Stimulated activated memory B cell treated with anti-CD40 and anti-IgM and Interleukin-4, amounts not matched to agents 10 μg/mL and 1 μg/mL and 100 μg/mL, for 72 hours (primary cell): ENCODE measurements around the gene NIM1K.
A peak's percentile ranks its signal among the peaks of the same experiment; 100 is the strongest.
"Not testable (repeated sequence)": the region's sequence is repeated elsewhere in the genome, so short reads cannot be mapped to it uniquely, and the experiment has no call there.

Experiments
- ATAC-seq: fragments of 150-1000 bp; cut with Tn5 transposase; 2 replicates; pipeline ENCODE4 v1.10.0; 2021
- H3K27ac Mint-ChIP-seq: one replicate; pipeline ENCODE4 v1.8.0; 2022; ENCODE audit warnings: mild to moderate bottlenecking, mixed read lengths
- H3K27me3 Mint-ChIP-seq: one replicate; pipeline ENCODE4 v1.8.0; 2022; ENCODE audit warnings: mixed read lengths
- H3K36me3 Mint-ChIP-seq: one replicate; pipeline ENCODE4 v1.8.0; 2022; ENCODE audit warnings: mixed read lengths
- H3K4me1 Mint-ChIP-seq: one replicate; pipeline ENCODE4 v1.8.0; 2022; ENCODE audit warnings: mixed read lengths
- H3K4me3 Mint-ChIP-seq: one replicate; pipeline ENCODE4 v1.8.0; 2022; ENCODE audit warnings: mild to moderate bottlenecking, moderate library complexity, mixed read lengths
- H3K9me3 Mint-ChIP-seq: one replicate; pipeline ENCODE4 v1.8.0; 2022; ENCODE audit warnings: mixed read lengths

The NIM1K gene

GRCh38 chr5:43171451-43171850 is 20.6 kb upstream of the NIM1K start:
- H3K36me3 Mint-ChIP-seq, result peaks cover 59% of the 10 kb centered on the region
- no peak overlapping the region for H3K4me3 Mint-ChIP-seq
- H3K27ac Mint-ChIP-seq, result no peak overlapping the region
- H3K4me1 Mint-ChIP-seq, result no peaks in the 10 kb centered on the region
- H3K9me3 Mint-ChIP-seq, result no peaks in the 10 kb centered on the region
- no peaks in the 10 kb centered on the region for H3K27me3 Mint-ChIP-seq
- no peak for ATAC-seq

DNA sequence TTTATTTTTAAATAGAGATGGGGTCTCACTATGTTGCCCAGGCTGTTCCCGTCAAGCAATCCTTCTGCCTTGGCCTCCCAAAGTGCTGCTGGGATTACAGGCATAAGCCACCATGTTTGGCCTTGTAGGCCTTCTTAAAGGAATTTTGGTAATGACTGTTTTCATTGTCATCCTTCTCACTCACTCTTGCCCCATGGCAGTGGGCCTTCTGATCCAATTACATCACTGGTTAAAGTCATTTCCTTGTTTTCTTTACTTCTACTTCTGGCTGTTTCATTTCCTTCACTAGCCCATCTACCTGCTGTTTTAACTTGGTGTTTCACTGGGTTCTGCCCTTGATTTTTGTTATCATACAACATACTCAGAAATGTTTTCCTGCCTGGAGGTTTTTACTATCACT is 20.1 kb upstream of the NIM1K start:
- Mint-ChIP-seq H3K27me3 (no peaks in the 10 kb centered on the region), H3K4me1 (no peaks in the 10 kb centered on the region), H3K27ac (no peak overlapping the region), H3K9me3 (no peaks in the 10 kb centered on the region), H3K4me3 (no peak overlapping the region), H3K36me3 (peaks cover 55% of the 10 kb centered on the region)
- ATAC-seq, result no peak

- H3K4me1 Mint-ChIP-seq, result no peaks in the 10 kb centered on the region
- no peak for ATAC-seq
- H3K36me3 Mint-ChIP-seq, result peaks cover 53% of the 10 kb centered on the region
- no peak overlapping the region for H3K27ac Mint-ChIP-seq
- H3K4me3 Mint-ChIP-seq, result no peak overlapping the region
- H3K27me3 Mint-ChIP-seq, result no peaks in the 10 kb centered on the region
- no peaks in the 10 kb centered on the region for H3K9me3 Mint-ChIP-seq
Observed at GRCh38 chr5:43172779-43173178, 19.2 kb upstream of the NIM1K start.

DNA sequence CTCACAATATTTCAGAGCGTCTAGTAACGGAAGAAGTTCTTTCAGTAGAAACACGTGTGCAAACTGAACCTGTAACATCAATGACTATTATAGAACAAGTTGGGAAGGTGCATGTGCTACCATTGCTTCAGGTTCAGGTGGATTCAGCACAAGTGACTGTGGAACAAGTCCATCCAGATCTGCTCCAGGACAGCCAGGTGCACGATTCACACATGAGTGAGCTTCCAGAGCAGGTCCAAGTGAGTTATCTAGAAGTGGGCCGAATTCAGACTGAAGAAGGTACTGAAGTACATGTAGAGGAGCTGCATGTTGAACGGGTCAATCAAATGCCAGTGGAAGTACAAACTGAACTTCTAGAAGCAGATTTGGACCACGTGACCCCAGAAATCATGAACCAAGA is 17.4 kb upstream of the NIM1K start:
- Mint-ChIP-seq H3K4me3 (no peak overlapping the region), H3K27ac (no peak overlapping the region), H3K36me3 (peaks cover 43% of the 10 kb centered on the region), H3K4me1 (no peaks in the 10 kb centered on the region), H3K27me3 (no peaks in the 10 kb centered on the region), H3K9me3 (no peaks in the 10 kb centered on the region)
- no peak for ATAC-seq

GRCh38 chr5:43179836-43180235 is 12.2 kb upstream of the NIM1K start:
- no peak overlapping the region for H3K4me3 Mint-ChIP-seq
- H3K27ac Mint-ChIP-seq, result no peak overlapping the region
- no peaks in the 10 kb centered on the region for H3K27me3 Mint-ChIP-seq
- H3K36me3 Mint-ChIP-seq, result peaks cover 18% of the 10 kb centered on the region
- H3K4me1 Mint-ChIP-seq, result no peaks in the 10 kb centered on the region
- H3K9me3 Mint-ChIP-seq, result no peaks in the 10 kb centered on the region
- no peak for ATAC-seq

- Mint-ChIP-seq H3K4me3 (no peak overlapping the region), H3K4me1 (no peaks in the 10 kb centered on the region), H3K9me3 (no peaks in the 10 kb centered on the region), H3K27me3 (no peaks in the 10 kb centered on the region), H3K27ac (no peak overlapping the region), H3K36me3 (peaks cover 24% of the 10 kb centered on the region)
- no peak for ATAC-seq
Observed at GRCh38 chr5:43182421-43182820, 9.6 kb upstream of the NIM1K start.

GRCh38 chr5:43183101-43183500 is 8.9 kb upstream of the NIM1K start:
- H3K9me3 Mint-ChIP-seq, H3K27me3 Mint-ChIP-seq, H3K4me3 Mint-ChIP-seq, ATAC-seq, H3K4me1 Mint-ChIP-seq, H3K27ac Mint-ChIP-seq: not testable (repeated sequence)
- H3K36me3 Mint-ChIP-seq, result peaks cover 31% of the 10 kb centered on the region

- no peak for ATAC-seq
- Mint-ChIP-seq H3K27ac (peak overlapping the region; percentile 54), H3K4me3 (peak overlapping the region; percentile 80), H3K4me1 (peaks cover 26% of the 10 kb centered on the region), H3K27me3 (peaks cover 9% of the 10 kb centered on the region), H3K9me3 (no peaks in the 10 kb centered on the region), H3K36me3 (peaks cover 17% of the 10 kb centered on the region)
Observed at GRCh38 chr5:43190755-43191603, 1.0 kb upstream of the NIM1K start.

DNA sequence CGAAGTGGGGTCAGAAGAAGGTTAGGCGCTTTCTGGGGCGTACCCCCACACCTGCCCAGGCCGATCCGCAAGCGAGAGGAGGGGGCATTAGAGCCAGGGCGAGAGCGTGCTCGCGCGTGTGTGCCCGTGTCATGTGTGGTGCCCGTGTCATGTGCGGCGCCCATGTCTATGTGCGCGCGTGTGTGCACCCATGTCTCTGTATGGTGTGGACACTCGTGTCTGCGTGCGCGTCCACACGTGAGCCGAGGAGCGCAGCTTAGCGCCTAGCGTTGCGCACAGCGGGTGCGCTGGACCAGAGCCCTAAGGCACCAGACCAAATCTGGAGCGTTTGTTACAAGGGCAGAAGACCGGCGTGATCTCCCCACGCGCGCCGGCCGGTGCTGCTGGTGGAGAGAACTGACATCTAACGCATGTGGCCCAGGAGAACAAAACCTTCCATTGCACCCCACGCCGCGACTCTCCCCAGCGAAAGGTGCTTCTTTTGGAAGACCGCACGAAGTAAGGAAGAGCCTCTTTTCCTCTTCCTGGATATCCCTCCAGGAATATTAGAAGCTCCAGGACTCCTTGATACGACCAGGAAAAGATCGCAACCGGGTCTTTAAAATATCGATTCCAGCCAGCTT is 644 bp downstream of the NIM1K start:
- peak; percentile 58 for ATAC-seq
- Mint-ChIP-seq H3K4me3 (peak overlapping the region; percentile 80), H3K27ac (peak overlapping the region; percentile 54), H3K36me3 (peaks cover 7% of the 10 kb centered on the region), H3K4me1 (peaks cover 26% of the 10 kb centered on the region), H3K27me3 (peaks cover 9% of the 10 kb centered on the region), H3K9me3 (no peaks in the 10 kb centered on the region)

GRCh38 chr5:43193181-43193893 is 1.3 kb downstream of the NIM1K start:
- Mint-ChIP-seq H3K27ac (peak overlapping the region; percentile 54), H3K9me3 (no peaks in the 10 kb centered on the region), H3K36me3 (no peaks in the 10 kb centered on the region), H3K4me1 (peaks cover 26% of the 10 kb centered on the region), H3K27me3 (peaks cover 9% of the 10 kb centered on the region), H3K4me3 (peak overlapping the region; percentile 80)
- ATAC-seq, result no peak

DNA sequence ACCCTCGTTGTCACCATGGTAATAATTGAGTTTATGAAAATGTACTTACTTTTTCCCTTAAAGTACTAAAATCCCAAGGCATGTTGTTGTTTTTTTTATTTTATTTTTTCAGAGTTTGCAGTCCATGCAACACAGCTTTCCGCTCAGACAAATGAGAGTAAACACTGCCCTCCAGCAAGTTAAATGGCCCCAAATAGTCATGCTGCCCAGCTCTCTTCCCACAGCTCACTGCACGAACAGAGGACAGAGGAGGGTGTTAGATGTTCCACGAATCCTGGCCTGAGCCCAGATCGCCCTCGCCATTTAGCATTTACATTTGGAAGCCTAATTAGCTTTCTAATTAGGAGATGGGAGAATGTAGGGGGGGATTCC is 1.9 kb downstream of the NIM1K start:
- H3K36me3 Mint-ChIP-seq, result no peaks in the 10 kb centered on the region
- H3K27ac Mint-ChIP-seq, result no peak overlapping the region
- peaks cover 26% of the 10 kb centered on the region for H3K4me1 Mint-ChIP-seq
- no peaks in the 10 kb centered on the region for H3K9me3 Mint-ChIP-seq
- H3K27me3 Mint-ChIP-seq, result peaks cover 9% of the 10 kb centered on the region
- peak overlapping the region; percentile 80 for H3K4me3 Mint-ChIP-seq
- no peak for ATAC-seq

- Mint-ChIP-seq H3K4me3 (no peak overlapping the region), H3K36me3 (peaks cover 6% of the 10 kb centered on the region), H3K27ac (peak overlapping the region; percentile 13), H3K4me1 (peaks cover 24% of the 10 kb centered on the region), H3K27me3 (peaks cover 17% of the 10 kb centered on the region), H3K9me3 (peaks cover 3% of the 10 kb centered on the region)
- no peak for ATAC-seq
Observed at GRCh38 chr5:43195670-43196265, 3.7 kb downstream of the NIM1K start.

DNA sequence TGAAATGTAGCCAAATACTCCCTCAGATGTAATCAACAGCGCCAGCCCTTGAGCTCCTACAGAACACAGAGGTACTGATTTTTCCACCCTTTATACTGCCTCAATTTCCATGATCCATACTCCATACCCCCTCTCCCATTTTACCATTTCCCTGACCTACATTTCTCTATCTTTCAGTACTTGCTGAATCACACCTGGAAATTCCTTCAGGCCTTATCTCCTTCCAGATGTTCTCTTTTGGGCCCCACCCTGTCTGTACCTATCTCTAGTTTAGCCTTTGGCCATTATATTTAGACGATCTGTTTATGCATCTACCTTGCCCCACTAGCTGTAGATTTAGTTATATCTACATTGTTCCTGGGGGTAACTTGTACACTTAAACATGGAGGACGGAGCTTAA is 5.5 kb downstream of the NIM1K start:
- H3K9me3 Mint-ChIP-seq, result peaks cover 3% of the 10 kb centered on the region
- no peak for ATAC-seq
- H3K4me1 Mint-ChIP-seq, result peaks cover 10% of the 10 kb centered on the region
- peaks cover 14% of the 10 kb centered on the region for H3K27me3 Mint-ChIP-seq
- no peak overlapping the region for H3K27ac Mint-ChIP-seq
- peaks cover 6% of the 10 kb centered on the region for H3K36me3 Mint-ChIP-seq
- no peak overlapping the region for H3K4me3 Mint-ChIP-seq

DNA sequence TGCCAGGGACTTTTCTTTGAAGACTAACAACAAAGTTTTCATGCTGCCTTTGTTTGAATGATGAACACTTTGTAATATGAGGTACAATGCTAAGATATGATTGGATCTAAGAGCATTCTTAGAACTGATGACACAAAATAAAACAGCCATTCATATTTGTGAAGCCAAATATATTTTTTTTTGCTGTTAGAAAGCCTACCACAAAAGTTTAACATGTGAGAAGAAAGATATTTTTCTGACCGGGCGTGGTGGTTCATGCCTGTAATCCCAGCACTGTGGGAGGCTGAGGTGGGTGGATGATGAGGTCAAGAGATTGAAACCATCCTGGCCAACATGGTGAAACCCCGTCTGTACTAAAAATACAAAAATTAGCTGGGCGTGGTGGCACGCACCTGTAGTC is 9.4 kb downstream of the NIM1K start:
- not testable (repeated sequence) for H3K9me3 Mint-ChIP-seq
- peak; percentile 58 for ATAC-seq

GRCh38 chr5:43202380-43202779 is 10.4 kb downstream of the NIM1K start:
- peak; percentile 20 for ATAC-seq
- H3K9me3 Mint-ChIP-seq, result peaks cover 3% of the 10 kb centered on the region
- H3K36me3 Mint-ChIP-seq, result peaks cover 6% of the 10 kb centered on the region
- no peaks in the 10 kb centered on the region for H3K4me1 Mint-ChIP-seq
- peaks cover 18% of the 10 kb centered on the region for H3K27me3 Mint-ChIP-seq
- H3K4me3 Mint-ChIP-seq, result no peak overlapping the region
- H3K27ac Mint-ChIP-seq, result peak overlapping the region; percentile 31

More for the DNA sequence above, 9.4 kb downstream of the NIM1K start:
- H3K4me3 Mint-ChIP-seq, H3K4me1 Mint-ChIP-seq, H3K36me3 Mint-ChIP-seq, H3K27ac Mint-ChIP-seq, H3K27me3 Mint-ChIP-seq: not testable (repeated sequence)
